KOPT-K1 (cell line): ENCODE results near the gene SLC25A19.

Experiments
- H3K27ac ChIP-seq: fragments of 200-600 bp; sonication (generic); 2 replicates; pipeline ENCODE4 v1.5.1; 2016; ENCODE audit warnings: antibody characterized with exemption, mild to moderate bottlenecking, low read depth, low read length; ENCODE audit not compliant: poor library complexity, severe bottlenecking
- H3K36me3 ChIP-seq: fragments of 200-600 bp; sonication (generic); 2 replicates; pipeline ENCODE4 v1.5.1; 2017; ENCODE audit warnings: antibody characterized with exemption, mild to moderate bottlenecking, low read length, moderate library complexity; ENCODE audit not compliant: insufficient read depth
- H3K9me3 ChIP-seq: fragments of 200-600 bp; sonication (generic); 2 replicates; pipeline ENCODE4 v1.5.1; 2017; ENCODE audit warnings: antibody characterized with exemption, low read length, mild to moderate bottlenecking; ENCODE audit not compliant: insufficient read depth, poor library complexity, severe bottlenecking

The SLC25A19 gene

GRCh38 chr17:75242461-75243042 lies 46.7 kb downstream of the SLC25A19 start:
- Histone ChIP-seq H3K36me3 (peaks cover 99% of the 10 kb centered on the region), H3K9me3 (no peaks in the 10 kb centered on the region), H3K27ac (no peak overlapping the region)

- Histone ChIP-seq H3K9me3 (no peaks in the 10 kb centered on the region), H3K36me3 (peaks cover 100% of the 10 kb centered on the region)
Measured at GRCh38 chr17:75241996-75242460, 47.2 kb downstream of the SLC25A19 start.

GRCh38 chr17:75241502-75241901 lies 47.7 kb downstream of the SLC25A19 start:
- Histone ChIP-seq H3K36me3 (peaks cover 100% of the 10 kb centered on the region), H3K9me3 (no peaks in the 10 kb centered on the region), H3K27ac (no peak overlapping the region)

More at GRCh38 chr17:75241996-75242460, 47.2 kb downstream of the SLC25A19 start:
- no peak overlapping the region for H3K27ac ChIP-seq

GRCh38 chr17:75241143-75241430 lies 48.1 kb downstream of the SLC25A19 start:
- Histone ChIP-seq H3K36me3 (peaks cover 100% of the 10 kb centered on the region), H3K27ac (no peak overlapping the region), H3K9me3 (no peaks in the 10 kb centered on the region)

- Histone ChIP-seq H3K36me3 (peaks cover 100% of the 10 kb centered on the region), H3K9me3 (no peaks in the 10 kb centered on the region), H3K27ac (no peak overlapping the region)
Measured at GRCh38 chr17:75240394-75241142, 48.7 kb downstream of the SLC25A19 start.

GRCh38 chr17:75239778-75240393 lies 49.3 kb downstream of the SLC25A19 start:
- no peak overlapping the region for H3K27ac ChIP-seq
- H3K36me3 ChIP-seq = peaks cover 100% of the 10 kb centered on the region

GRCh38 chr17:75239214-75239613 lies 50.0 kb downstream of the SLC25A19 start:
- H3K27ac ChIP-seq = no peak overlapping the region
- no peaks in the 10 kb centered on the region for H3K9me3 ChIP-seq
- peaks cover 100% of the 10 kb centered on the region for H3K36me3 ChIP-seq

More at GRCh38 chr17:75239778-75240393, 49.3 kb downstream of the SLC25A19 start:
- H3K9me3 ChIP-seq = no peaks in the 10 kb centered on the region

GRCh38 chr17:75238684-75239191 lies 50.5 kb downstream of the SLC25A19 start:
- no peak overlapping the region for H3K27ac ChIP-seq
- H3K36me3 ChIP-seq = peaks cover 100% of the 10 kb centered on the region
- H3K9me3 ChIP-seq = no peaks in the 10 kb centered on the region

GRCh38 chr17:75238020-75238580 lies 51.1 kb downstream of the SLC25A19 start:
- H3K36me3 ChIP-seq = peaks cover 100% of the 10 kb centered on the region
- H3K27ac ChIP-seq = no peak overlapping the region
- H3K9me3 ChIP-seq = no peaks in the 10 kb centered on the region

- H3K9me3 ChIP-seq = no peaks in the 10 kb centered on the region
- peaks cover 100% of the 10 kb centered on the region for H3K36me3 ChIP-seq
Measured at GRCh38 chr17:75237100-75238014, 51.9 kb downstream of the SLC25A19 start.

GRCh38 chr17:75232786-75233185 lies 56.4 kb downstream of the SLC25A19 start:
- peaks cover 100% of the 10 kb centered on the region for H3K36me3 ChIP-seq
- no peaks in the 10 kb centered on the region for H3K9me3 ChIP-seq
- H3K27ac ChIP-seq = no peak overlapping the region

More at GRCh38 chr17:75237100-75238014, 51.9 kb downstream of the SLC25A19 start:
- H3K27ac ChIP-seq = no peak overlapping the region

GRCh38 chr17:75231741-75232464 lies 57.3 kb downstream of the SLC25A19 start:
- H3K36me3 ChIP-seq = peaks cover 100% of the 10 kb centered on the region
- no peak overlapping the region for H3K27ac ChIP-seq
- no peaks in the 10 kb centered on the region for H3K9me3 ChIP-seq

GRCh38 chr17:75231071-75231470 lies 58.2 kb downstream of the SLC25A19 start:
- H3K36me3 ChIP-seq = peaks cover 100% of the 10 kb centered on the region
- no peak overlapping the region for H3K27ac ChIP-seq
- no peaks in the 10 kb centered on the region for H3K9me3 ChIP-seq

GRCh38 chr17:75228847-75229246 lies 60.4 kb downstream of the SLC25A19 start:
- Histone ChIP-seq H3K36me3 (peaks cover 100% of the 10 kb centered on the region), H3K27ac (no peak overlapping the region), H3K9me3 (no peaks in the 10 kb centered on the region)
